ENCODE data around the gene MST1R.

The MST1R gene

GRCh38 chr3:49889296-49889695, 14.4 kb downstream of the MST1R start:
- Histone ChIP-seq H3K27me3 (ENCODE audit: control insufficient read depth, insufficient read depth, low read length) (no peaks in the 10 kb centered on the region), H3K4me1 (ENCODE audit: control insufficient read depth, insufficient read depth, low read length) (no peaks in the 10 kb centered on the region), H3K36me3 (ENCODE audit: control insufficient read depth, insufficient read depth, low read length) (no peaks in the 10 kb centered on the region), H3K9ac (ENCODE audit: low read depth, low read length) (no peak overlapping the region), H3K9me3 (ENCODE audit: control insufficient read depth, insufficient read depth, low read length) (no peaks in the 10 kb centered on the region), H3K4me3 (ENCODE audit: low read depth, low read length) (no peak overlapping the region)

- Histone ChIP-seq H3K4me3 (ENCODE audit: low read depth, low read length) (no peak overlapping the region), H3K9ac (ENCODE audit: low read depth, low read length) (no peak overlapping the region), H3K4me1 (ENCODE audit: control insufficient read depth, insufficient read depth, low read length) (peaks cover 3% of the 10 kb centered on the region), H3K9me3 (ENCODE audit: control insufficient read depth, insufficient read depth, low read length) (no peaks in the 10 kb centered on the region), H3K36me3 (ENCODE audit: control insufficient read depth, insufficient read depth, low read length) (no peaks in the 10 kb centered on the region), H3K27me3 (ENCODE audit: control insufficient read depth, insufficient read depth, low read length) (no peaks in the 10 kb centered on the region)
These were observed 16.8 kb downstream of the MST1R start for GRCh38 chr3:49886922-49887265.

GRCh38 chr3:49883998-49884397, 19.7 kb downstream of the MST1R start:
- Histone ChIP-seq H3K9ac (ENCODE audit: low read depth, low read length) (no peak overlapping the region), H3K9me3 (ENCODE audit: control insufficient read depth, insufficient read depth, low read length) (no peaks in the 10 kb centered on the region), H3K4me3 (ENCODE audit: low read depth, low read length) (no peak overlapping the region), H3K27me3 (ENCODE audit: control insufficient read depth, insufficient read depth, low read length) (no peaks in the 10 kb centered on the region), H3K4me1 (ENCODE audit: control insufficient read depth, insufficient read depth, low read length) (peaks cover 21% of the 10 kb centered on the region), H3K36me3 (ENCODE audit: control insufficient read depth, insufficient read depth, low read length) (peaks cover 2% of the 10 kb centered on the region)

GRCh38 chr3:49882166-49882565, 21.5 kb downstream of the MST1R start:
- Histone ChIP-seq H3K9me3 (ENCODE audit: control insufficient read depth, insufficient read depth, low read length) (no peaks in the 10 kb centered on the region), H3K9ac (ENCODE audit: low read depth, low read length) (no peak overlapping the region), H3K4me3 (ENCODE audit: low read depth, low read length) (no peak overlapping the region), H3K27me3 (ENCODE audit: control insufficient read depth, insufficient read depth, low read length) (no peaks in the 10 kb centered on the region), H3K36me3 (ENCODE audit: control insufficient read depth, insufficient read depth, low read length) (peaks cover 2% of the 10 kb centered on the region), H3K4me1 (ENCODE audit: control insufficient read depth, insufficient read depth, low read length) (peaks cover 21% of the 10 kb centered on the region)

- H3K9me3 ChIP-seq (ENCODE audit: control insufficient read depth, insufficient read depth, low read length) = no peaks in the 10 kb centered on the region
- peak overlapping the region; percentile 16 for H3K9ac ChIP-seq (ENCODE audit: low read depth, low read length)
- H3K4me3 ChIP-seq (ENCODE audit: low read depth, low read length) = peak overlapping the region; percentile 19
- H3K4me1 ChIP-seq (ENCODE audit: control insufficient read depth, insufficient read depth, low read length) = peaks cover 21% of the 10 kb centered on the region
- peaks cover 2% of the 10 kb centered on the region for H3K36me3 ChIP-seq (ENCODE audit: control insufficient read depth, insufficient read depth, low read length)
- no peaks in the 10 kb centered on the region for H3K27me3 ChIP-seq (ENCODE audit: control insufficient read depth, insufficient read depth, low read length)
These were observed 22.9 kb downstream of the MST1R start for GRCh38 chr3:49880581-49881315.

- H3K9me3 ChIP-seq (ENCODE audit: control insufficient read depth, insufficient read depth, low read length) = no peaks in the 10 kb centered on the region
- no peak overlapping the region for H3K4me3 ChIP-seq (ENCODE audit: low read depth, low read length)
- H3K9ac ChIP-seq (ENCODE audit: low read depth, low read length) = no peak overlapping the region
- peaks cover 21% of the 10 kb centered on the region for H3K4me1 ChIP-seq (ENCODE audit: control insufficient read depth, insufficient read depth, low read length)
- no peaks in the 10 kb centered on the region for H3K27me3 ChIP-seq (ENCODE audit: control insufficient read depth, insufficient read depth, low read length)
- peaks cover 2% of the 10 kb centered on the region for H3K36me3 ChIP-seq (ENCODE audit: control insufficient read depth, insufficient read depth, low read length)
These were observed 24.0 kb downstream of the MST1R start for GRCh38 chr3:49879721-49880120.

- peaks cover 21% of the 10 kb centered on the region for H3K4me1 ChIP-seq (ENCODE audit: control insufficient read depth, insufficient read depth, low read length)
- H3K36me3 ChIP-seq (ENCODE audit: control insufficient read depth, insufficient read depth, low read length) = peaks cover 2% of the 10 kb centered on the region
- H3K27me3 ChIP-seq (ENCODE audit: control insufficient read depth, insufficient read depth, low read length) = no peaks in the 10 kb centered on the region
- no peaks in the 10 kb centered on the region for H3K9me3 ChIP-seq (ENCODE audit: control insufficient read depth, insufficient read depth, low read length)
- no peak overlapping the region for H3K4me3 ChIP-seq (ENCODE audit: low read depth, low read length)
- H3K9ac ChIP-seq (ENCODE audit: low read depth, low read length) = no peak overlapping the region
These were observed 25.0 kb downstream of the MST1R start for GRCh38 chr3:49878686-49879085.

- H3K36me3 ChIP-seq (ENCODE audit: control insufficient read depth, insufficient read depth, low read length) = peaks cover 2% of the 10 kb centered on the region
- no peak overlapping the region for H3K9ac ChIP-seq (ENCODE audit: low read depth, low read length)
- no peaks in the 10 kb centered on the region for H3K9me3 ChIP-seq (ENCODE audit: control insufficient read depth, insufficient read depth, low read length)
- H3K4me1 ChIP-seq (ENCODE audit: control insufficient read depth, insufficient read depth, low read length) = peaks cover 21% of the 10 kb centered on the region
- H3K27me3 ChIP-seq (ENCODE audit: control insufficient read depth, insufficient read depth, low read length) = no peaks in the 10 kb centered on the region
- no peak overlapping the region for H3K4me3 ChIP-seq (ENCODE audit: low read depth, low read length)
These were observed 26.0 kb downstream of the MST1R start for GRCh38 chr3:49877716-49878115.

- H3K4me3 ChIP-seq (ENCODE audit: low read depth, low read length) = no peak overlapping the region
- peaks cover 14% of the 10 kb centered on the region for H3K4me1 ChIP-seq (ENCODE audit: control insufficient read depth, insufficient read depth, low read length)
- H3K27me3 ChIP-seq (ENCODE audit: control insufficient read depth, insufficient read depth, low read length) = peaks cover 2% of the 10 kb centered on the region
- H3K36me3 ChIP-seq (ENCODE audit: control insufficient read depth, insufficient read depth, low read length) = peaks cover 2% of the 10 kb centered on the region
- H3K9me3 ChIP-seq (ENCODE audit: control insufficient read depth, insufficient read depth, low read length) = no peaks in the 10 kb centered on the region
- no peak overlapping the region for H3K9ac ChIP-seq (ENCODE audit: low read depth, low read length)
These were observed 27.1 kb downstream of the MST1R start for GRCh38 chr3:49876567-49876966.

GRCh38 chr3:49873623-49874022, 30.1 kb downstream of the MST1R start:
- no peak overlapping the region for H3K4me3 ChIP-seq (ENCODE audit: low read depth, low read length)
- no peaks in the 10 kb centered on the region for H3K36me3 ChIP-seq (ENCODE audit: control insufficient read depth, insufficient read depth, low read length)
- H3K4me1 ChIP-seq (ENCODE audit: control insufficient read depth, insufficient read depth, low read length) = peaks cover 3% of the 10 kb centered on the region
- H3K9me3 ChIP-seq (ENCODE audit: control insufficient read depth, insufficient read depth, low read length) = no peaks in the 10 kb centered on the region
- peaks cover 16% of the 10 kb centered on the region for H3K27me3 ChIP-seq (ENCODE audit: control insufficient read depth, insufficient read depth, low read length)
- H3K9ac ChIP-seq (ENCODE audit: low read depth, low read length) = no peak overlapping the region

- no peaks in the 10 kb centered on the region for H3K36me3 ChIP-seq (ENCODE audit: control insufficient read depth, insufficient read depth, low read length)
- H3K9me3 ChIP-seq (ENCODE audit: control insufficient read depth, insufficient read depth, low read length) = no peaks in the 10 kb centered on the region
- no peak overlapping the region for H3K9ac ChIP-seq (ENCODE audit: low read depth, low read length)
- H3K4me3 ChIP-seq (ENCODE audit: low read depth, low read length) = no peak overlapping the region
- peaks cover 9% of the 10 kb centered on the region for H3K4me1 ChIP-seq (ENCODE audit: control insufficient read depth, insufficient read depth, low read length)
- H3K27me3 ChIP-seq (ENCODE audit: control insufficient read depth, insufficient read depth, low read length) = peaks cover 16% of the 10 kb centered on the region
These were observed 30.8 kb downstream of the MST1R start for GRCh38 chr3:49872801-49873281.

GRCh38 chr3:49871531-49872153, 32.0 kb downstream of the MST1R start:
- H3K4me3 ChIP-seq (ENCODE audit: low read depth, low read length) = no peak overlapping the region
- H3K9me3 ChIP-seq (ENCODE audit: control insufficient read depth, insufficient read depth, low read length) = no peaks in the 10 kb centered on the region
- peaks cover 16% of the 10 kb centered on the region for H3K27me3 ChIP-seq (ENCODE audit: control insufficient read depth, insufficient read depth, low read length)
- H3K36me3 ChIP-seq (ENCODE audit: control insufficient read depth, insufficient read depth, low read length) = no peaks in the 10 kb centered on the region
- peaks cover 14% of the 10 kb centered on the region for H3K4me1 ChIP-seq (ENCODE audit: control insufficient read depth, insufficient read depth, low read length)
- no peak overlapping the region for H3K9ac ChIP-seq (ENCODE audit: low read depth, low read length)

All from iPS-15b (cell line).